ENCODE measurements around the gene MZB1. TPM values are rescaled to one million over a fixed set of nuclear protein-coding genes. Genes with fewer than 3 reads are reported as not detected.
A peak's percentile ranks its signal among the peaks of the same experiment; 100 is the strongest.

The MZB1 gene
- total RNA-seq, 4 donors from 2014 or later: 1.3 to 5.6 TPM; not detected in 2

GRCh38 chr5:139395844-139396640 lies 6.3 kb upstream of the MZB1 start:
- Histone ChIP-seq H3K27ac (no peak overlapping the region), H3K9me3 (no peaks in the 10 kb centered on the region), H3K27me3 (peaks cover 9% of the 10 kb centered on the region in 2 donors), H3K36me3 (no peaks in the 10 kb centered on the region), H3K4me1 (peaks cover 0 to 7% of the 10 kb centered on the region in 2 donors), H3K4me3 (no peak overlapping the region)
- no peak for DNase-seq
- no peak for TF ChIP-seq CTCF (IDR thresholded peaks at IDR 0.05)
- no peak for TF ChIP-seq POLR2A (IDR thresholded peaks at IDR 0.05)
- intact Hi-C loops (cut with DNase I; ENCODE audit: low total_unique reads): no loop called here

DNA sequence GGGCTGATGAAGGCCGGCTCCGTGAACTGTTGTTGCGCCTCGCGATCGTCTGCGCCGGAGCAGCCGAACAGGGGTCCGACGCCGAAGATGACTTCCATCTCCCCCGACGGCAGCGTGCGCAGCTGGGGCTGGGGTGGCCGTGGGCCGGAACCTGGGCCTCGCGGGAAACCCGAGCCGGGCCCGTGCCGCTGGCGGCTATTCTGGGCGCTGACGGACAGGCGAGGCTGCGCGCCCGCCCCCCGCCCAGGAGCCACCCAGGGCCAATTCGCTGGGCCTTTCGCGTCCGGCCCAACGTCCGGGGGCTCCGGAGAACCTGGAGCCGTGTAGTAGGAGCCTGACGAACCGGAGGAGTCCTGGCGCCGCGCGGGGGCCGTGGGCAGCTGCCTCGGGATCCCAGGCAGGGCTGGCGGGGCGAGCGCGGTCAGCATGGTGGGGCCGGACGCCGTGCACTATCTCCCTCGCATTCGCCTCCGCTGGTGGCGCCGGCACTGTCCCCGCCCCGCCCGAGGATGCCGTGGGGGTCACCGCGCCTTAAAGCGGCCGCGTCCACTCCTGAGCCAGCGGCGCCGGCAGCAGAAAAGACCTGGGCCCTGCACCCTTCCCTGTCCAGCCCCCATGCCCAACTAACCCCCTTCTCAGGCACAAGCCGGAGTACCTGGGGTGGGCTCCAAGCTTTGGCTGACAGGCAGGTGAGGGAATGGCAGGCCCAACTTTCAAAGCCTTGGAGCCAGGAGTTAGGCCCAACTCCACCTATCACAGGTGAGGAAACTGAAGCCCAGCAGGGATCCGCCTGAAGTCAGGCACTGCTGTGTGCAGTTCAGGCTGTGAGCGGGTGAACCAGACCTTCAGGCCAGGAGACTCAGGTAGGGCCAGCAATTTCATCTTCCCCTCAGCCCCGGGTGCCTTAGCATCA lies 5.2 kb upstream of the MZB1 start, which contains the start of gene PROB1:
Gene PROB1 (minus strand): TSS at position 451 of the 913 bp plus-strand sequence. CDS start 23 bp downstream, at position 428.
- intact Hi-C loops (cut with DNase I; ENCODE audit: low total_unique reads): no loop called here
- Histone ChIP-seq H3K27ac (peak within 1 kb of the TSS in 1 of 2 donors; percentile 68), H3K4me1 (peaks cover 0 to 7% of the 10 kb centered on the region in 2 donors), H3K9me3 (no peaks in the 10 kb centered on the region), H3K27me3 (peaks cover 9% of the 10 kb centered on the region in 2 donors), H3K36me3 (no peaks in the 10 kb centered on the region), H3K4me3 (peak within 1 kb of the TSS; percentile 15 to 35)
- TF ChIP-seq CTCF (IDR thresholded peaks at IDR 0.05) (no peak), POLR2A (IDR thresholded peaks at IDR 0.05) (peak in 1 of 2 donors; percentile 7)
- no peak for DNase-seq

DNA sequence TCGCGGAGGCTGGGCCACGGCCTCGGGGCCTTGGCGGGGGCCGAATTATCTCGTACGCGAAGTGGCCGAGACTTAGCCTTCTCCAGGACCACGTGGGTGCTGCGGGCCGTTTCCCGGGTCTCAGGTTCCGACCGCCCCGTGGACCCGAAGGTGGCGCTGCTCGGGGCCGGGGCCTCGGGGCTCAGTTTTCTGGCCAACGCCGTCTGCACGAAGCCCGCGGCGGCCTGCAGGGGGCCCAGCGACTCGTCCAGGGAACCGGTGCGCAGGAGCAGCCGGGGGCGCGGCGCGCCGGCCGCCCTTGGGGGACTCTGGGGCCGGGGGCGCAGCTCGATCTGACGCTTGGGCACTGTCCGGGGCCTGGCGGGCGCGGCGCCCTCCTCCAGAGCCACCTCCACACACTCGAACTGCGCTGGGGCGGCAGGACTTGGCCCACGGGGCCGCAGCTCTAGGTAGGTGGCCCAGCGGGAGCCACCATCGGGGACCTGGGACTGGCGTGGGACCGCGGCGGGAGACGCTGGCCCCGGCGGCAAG lies 4.5 kb upstream of the MZB1 start:
- Histone ChIP-seq H3K27ac (peak overlapping the region in 1 of 2 donors; percentile 68), H3K4me3 (peak overlapping the region; percentile 15 to 35), H3K9me3 (no peaks in the 10 kb centered on the region), H3K4me1 (peaks cover 0 to 7% of the 10 kb centered on the region in 2 donors), H3K27me3 (peaks cover 9% of the 10 kb centered on the region in 2 donors), H3K36me3 (no peaks in the 10 kb centered on the region)
- intact Hi-C loops (cut with DNase I; ENCODE audit: low total_unique reads): no loop called here
- TF ChIP-seq POLR2A (IDR thresholded peaks at IDR 0.05): no peak
- peak in 2 of 4 experiments; percentile 47 to 68 for TF ChIP-seq CTCF (IDR thresholded peaks at IDR 0.05)
- DNase-seq: peak; percentile 48 to 62

DNA sequence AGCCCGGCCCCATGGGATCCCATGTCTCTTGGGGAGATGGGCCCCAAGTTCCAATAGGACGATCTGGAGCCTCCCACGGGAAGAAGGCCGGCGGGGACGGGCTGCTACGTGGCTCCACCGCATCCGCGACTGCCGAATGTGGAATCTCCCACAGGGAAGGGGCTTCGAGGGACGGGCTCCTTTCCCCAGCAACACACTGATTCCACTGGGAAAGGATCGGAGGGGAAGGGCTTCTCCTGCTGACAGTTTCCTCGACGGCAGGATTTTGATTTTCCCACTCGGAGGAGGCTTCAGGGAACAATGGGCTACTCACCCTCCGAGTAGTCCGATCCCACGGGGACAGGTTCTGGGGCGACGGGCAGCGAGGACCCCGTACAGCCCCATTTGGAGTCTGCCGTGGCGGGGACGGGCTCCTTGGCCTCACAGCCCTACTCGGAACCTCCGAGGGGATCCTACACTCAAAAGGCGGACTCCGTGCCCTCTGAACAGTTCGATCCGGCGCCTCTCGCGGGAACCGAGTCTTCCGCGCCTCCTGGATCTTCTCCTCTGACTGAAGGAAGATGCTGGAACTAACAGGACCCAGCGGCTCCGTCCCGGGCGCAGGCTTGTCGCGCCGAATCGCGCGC lies 3.9 kb upstream of the MZB1 start:
- no peak overlapping the region for H3K27ac ChIP-seq
- DNase-seq: no peak

More for the DNA sequence above, 3.9 kb upstream of the MZB1 start:
- H3K36me3 ChIP-seq: no peaks in the 10 kb centered on the region
- H3K27me3 ChIP-seq: peaks cover 9% of the 10 kb centered on the region in 2 donors
- peaks cover 0 to 7% of the 10 kb centered on the region in 2 donors for H3K4me1 ChIP-seq
- intact Hi-C loops (cut with DNase I; ENCODE audit: low total_unique reads): no loop called here
- TF ChIP-seq CTCF (IDR thresholded peaks at IDR 0.05) (no peak), POLR2A (IDR thresholded peaks at IDR 0.05) (no peak)
- peak overlapping the region; percentile 20 to 35 for H3K4me3 ChIP-seq
- H3K9me3 ChIP-seq: no peaks in the 10 kb centered on the region
